Testis (tissue), 3 donors: ENCODE results near the gene RRP1. TPM values are rescaled to one million over a fixed set of nuclear protein-coding genes. Genes with fewer than 3 reads are reported as not detected.
"Not testable (repeated sequence)": the region's sequence is repeated elsewhere in the genome, so short reads cannot be mapped to it uniquely, and the experiment has no call there.

Experiments used
- DNase-seq: peaks from one replicate; pipeline ENCODE4 v3.0.0-alpha.2; 2019
- H3K27ac ChIP-seq, 2 donors: fragments of 200-600 bp; sonication (generic); one replicate each; pipeline ENCODE4 v1.5.1; 2019
- H3K27me3 ChIP-seq: fragments of 200-600 bp; sonication (generic); one replicate; pipeline ENCODE4 v1.5.1; 2019
- H3K36me3 ChIP-seq: fragments of 200-600 bp; sonication (generic); one replicate; pipeline ENCODE4 v1.5.1; 2017; ENCODE audit warnings: low read depth; ENCODE audit errors: missing control alignments
- H3K4me1 ChIP-seq: fragments of 200-600 bp; sonication (generic); one replicate; pipeline ENCODE4 v1.5.1; 2019
- H3K4me3 ChIP-seq, 2 donors: fragments of 200-600 bp; sonication (generic); one replicate each; pipeline ENCODE4 v1.5.1; 2017 to 2019
- H3K9me3 ChIP-seq: fragments of 200-600 bp; sonication (generic); one replicate; pipeline ENCODE4 v1.5.1; 2017
- POLR2A ChIP-seq: fragments of 450-650 bp; IDR thresholded peaks from one replicate; pipeline ENCODE4 v1.6.1; 2017; ENCODE audit warnings: antibody characterized with exemption, mild to moderate bottlenecking, moderate library complexity
- WGBS, 2 donors: methylation state at CpG; one replicate each; pipeline ENCODE4 v1.1.5; 2018; 5-methylcytosine and 5-hydroxymethylcytosine counted together
- intact Hi-C: fragments of 100-400 bp; cut with DNase I; formaldehyde crosslinking; loops from one replicate; pipeline ENCODE4 v1.15.1; 2023; ENCODE audit warnings: low total_unique reads
- polyA plus RNA-seq: library from polyadenylated mRNA; stranded (reverse); fragments of 350-450 nt; fragmentation: Illumina TruSeq; extraction: RNeasy Lipid Tissue Mini Kit (QIAGEN cat#74804); gene quantifications from one replicate; pipeline ENCODE4 v1.2.3, GENCODE V29; 2014; ENCODE audit warnings: low read depth, low replicate concordance; ENCODE audit not compliant: insufficient read depth
- total RNA-seq, 2 donors: library from RNA; depleted of rRNA; stranded (reverse); fragments of >200 nt; gene quantifications; one replicate each; pipeline ENCODE4 v1.2.3, GENCODE V29; 2016
- TF ChIP-seq, protein P1 (sequence below), 3 experiments: fragments of 450-650 bp in 2 of 3; fragments of 200-600 bp in 1 of 3; sonication (generic) in 1 of 3; IDR thresholded peaks; one replicate each; pipeline ENCODE4 v1.5.1; 2016 to 2019; ENCODE audit warnings: antibody characterized with exemption in 3 of 3, mild to moderate bottlenecking in 2 of 3, moderate library complexity in 1 of 3

The RRP1 gene
- total and polyA plus RNA-seq, 3 donors from 2014 or later: 21.1 to 40.2 (median 33.6) TPM

DNA sequence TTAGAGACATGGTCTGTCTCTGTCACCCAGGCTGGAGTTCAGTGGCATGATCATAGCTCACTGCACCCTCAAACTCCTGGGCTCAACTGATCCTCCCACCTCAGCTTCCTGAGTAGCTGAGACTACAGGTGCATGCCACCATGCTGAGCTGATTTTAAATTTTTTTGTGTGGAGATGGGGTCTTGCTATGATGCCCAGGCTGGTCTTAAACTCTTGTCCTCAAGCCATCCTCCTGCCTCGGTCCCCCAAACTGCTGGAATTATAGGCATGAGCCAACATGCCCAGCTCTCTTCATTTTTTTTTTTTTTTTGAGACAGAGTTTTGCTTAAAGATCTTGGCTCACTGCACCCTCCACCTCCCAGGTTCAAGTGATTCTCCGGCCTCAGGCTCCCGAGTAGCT is 50.9 kb downstream of the RRP1 start:
- 98 to 100% methylated on average over 3 of the region's 3 CpGs for WGBS, 2 donors
- H3K27ac ChIP-seq: no peak overlapping the region
- no peaks in the 10 kb centered on the region for H3K27me3 ChIP-seq
- TF ChIP-seq, protein P1, sequence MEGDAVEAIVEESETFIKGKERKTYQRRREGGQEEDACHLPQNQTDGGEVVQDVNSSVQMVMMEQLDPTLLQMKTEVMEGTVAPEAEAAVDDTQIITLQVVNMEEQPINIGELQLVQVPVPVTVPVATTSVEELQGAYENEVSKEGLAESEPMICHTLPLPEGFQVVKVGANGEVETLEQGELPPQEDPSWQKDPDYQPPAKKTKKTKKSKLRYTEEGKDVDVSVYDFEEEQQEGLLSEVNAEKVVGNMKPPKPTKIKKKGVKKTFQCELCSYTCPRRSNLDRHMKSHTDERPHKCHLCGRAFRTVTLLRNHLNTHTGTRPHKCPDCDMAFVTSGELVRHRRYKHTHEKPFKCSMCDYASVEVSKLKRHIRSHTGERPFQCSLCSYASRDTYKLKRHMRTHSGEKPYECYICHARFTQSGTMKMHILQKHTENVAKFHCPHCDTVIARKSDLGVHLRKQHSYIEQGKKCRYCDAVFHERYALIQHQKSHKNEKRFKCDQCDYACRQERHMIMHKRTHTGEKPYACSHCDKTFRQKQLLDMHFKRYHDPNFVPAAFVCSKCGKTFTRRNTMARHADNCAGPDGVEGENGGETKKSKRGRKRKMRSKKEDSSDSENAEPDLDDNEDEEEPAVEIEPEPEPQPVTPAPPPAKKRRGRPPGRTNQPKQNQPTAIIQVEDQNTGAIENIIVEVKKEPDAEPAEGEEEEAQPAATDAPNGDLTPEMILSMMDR (IDR thresholded peaks at IDR 0.05): no peak
- TF ChIP-seq POLR2A: no peak
- no peaks in the 10 kb centered on the region for H3K9me3 ChIP-seq
- H3K36me3 ChIP-seq: no peaks in the 10 kb centered on the region
- intact Hi-C loops: no loop called here
- no peak for DNase-seq
- no peaks in the 10 kb centered on the region for H3K4me1 ChIP-seq
- no peak overlapping the region for H3K4me3 ChIP-seq

DNA sequence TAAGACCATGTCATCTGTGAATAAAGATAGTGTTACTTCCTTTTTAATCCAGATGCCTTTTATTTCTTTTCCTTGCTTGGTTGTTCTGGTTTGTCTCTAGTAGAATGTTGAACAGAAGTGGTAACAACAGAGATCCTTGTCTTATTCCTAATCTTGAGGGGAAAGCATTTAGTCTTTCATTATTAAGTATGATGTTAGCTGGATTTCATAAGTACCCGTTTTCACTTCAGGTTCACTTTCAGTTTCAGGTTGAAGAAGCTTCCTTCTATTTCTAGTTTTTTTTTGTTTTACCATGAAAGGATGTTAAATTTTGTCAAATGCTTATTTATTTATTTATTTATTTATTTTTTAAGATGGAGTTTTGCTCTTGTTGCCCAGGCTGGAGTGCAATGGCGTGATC is 53.4 kb downstream of the RRP1 start:
- 85 to 89% methylated on average over 2 of the region's 2 CpGs for WGBS, 2 donors
- Histone ChIP-seq H3K27me3 (no peaks in the 10 kb centered on the region), H3K9me3 (no peaks in the 10 kb centered on the region), H3K36me3 (no peaks in the 10 kb centered on the region), H3K4me1 (no peaks in the 10 kb centered on the region), H3K4me3 (no peak overlapping the region), H3K27ac (no peak overlapping the region)
- intact Hi-C loops: no loop called here
- DNase-seq: no peak
- TF ChIP-seq, protein P1 (IDR thresholded peaks at IDR 0.05): no peak
- no peak for TF ChIP-seq POLR2A

DNA sequence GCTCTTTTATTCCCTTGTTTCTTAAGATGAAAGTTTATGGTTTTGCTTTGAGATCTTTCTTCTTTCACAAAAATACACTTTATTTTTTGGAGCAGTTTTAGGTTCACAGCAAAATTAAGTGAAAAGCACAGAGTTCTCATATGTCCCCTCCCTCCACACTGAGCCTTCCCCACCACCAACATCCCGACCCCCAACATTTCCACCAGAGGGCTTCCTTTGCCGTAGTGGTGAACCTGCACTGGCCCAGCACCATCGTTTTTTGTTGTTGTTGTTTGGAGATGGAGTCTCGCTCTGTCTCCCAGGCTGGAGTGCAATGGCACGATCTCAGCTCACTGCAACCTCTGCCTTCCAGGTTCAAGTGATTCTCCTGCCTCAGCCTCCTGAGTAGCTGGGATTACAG is 55.5 kb downstream of the RRP1 start:
- H3K27ac ChIP-seq, H3K9me3 ChIP-seq, intact Hi-C loops: not testable (repeated sequence)

DNA sequence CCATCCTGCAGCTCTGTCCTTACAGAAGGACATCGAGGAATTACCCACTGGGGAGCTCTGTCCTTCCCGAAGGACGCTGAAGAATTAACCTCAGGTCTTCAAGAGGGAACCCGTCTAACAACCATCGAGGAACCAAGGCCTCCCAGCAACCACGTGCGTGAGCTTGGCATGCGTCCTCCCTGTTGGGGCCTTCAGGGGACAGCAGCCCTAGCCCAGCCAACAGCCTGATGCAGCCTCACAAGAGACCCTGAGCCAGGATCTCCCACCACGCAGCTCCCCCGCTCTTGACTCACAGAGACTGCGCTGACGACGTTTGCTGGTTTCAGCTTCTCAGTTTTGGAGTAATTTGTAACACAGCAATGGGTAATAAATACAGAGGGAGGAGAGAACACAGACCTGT is 56.0 kb downstream of the RRP1 start:
- no peaks in the 10 kb centered on the region for H3K36me3 ChIP-seq
- intact Hi-C loops: no loop called here
- no peak for DNase-seq
- TF ChIP-seq POLR2A: no peak
- TF ChIP-seq, protein P1 (IDR thresholded peaks at IDR 0.05): no peak
- no peak overlapping the region for H3K27ac ChIP-seq
- no peaks in the 10 kb centered on the region for H3K9me3 ChIP-seq
- H3K4me1 ChIP-seq: no peaks in the 10 kb centered on the region
- WGBS, 2 donors: 89 to 91% methylated on average over 13 of the region's 13 CpGs
- no peaks in the 10 kb centered on the region for H3K27me3 ChIP-seq
- H3K4me3 ChIP-seq: no peak overlapping the region

More for the DNA sequence above, 55.5 kb downstream of the RRP1 start:
- not testable (repeated sequence) for H3K4me3 ChIP-seq, DNase-seq, H3K4me1 ChIP-seq, H3K36me3 ChIP-seq, H3K27me3 ChIP-seq
- 68 to 69% methylated on average over 5 of the region's 5 CpGs for WGBS, 2 donors

DNA sequence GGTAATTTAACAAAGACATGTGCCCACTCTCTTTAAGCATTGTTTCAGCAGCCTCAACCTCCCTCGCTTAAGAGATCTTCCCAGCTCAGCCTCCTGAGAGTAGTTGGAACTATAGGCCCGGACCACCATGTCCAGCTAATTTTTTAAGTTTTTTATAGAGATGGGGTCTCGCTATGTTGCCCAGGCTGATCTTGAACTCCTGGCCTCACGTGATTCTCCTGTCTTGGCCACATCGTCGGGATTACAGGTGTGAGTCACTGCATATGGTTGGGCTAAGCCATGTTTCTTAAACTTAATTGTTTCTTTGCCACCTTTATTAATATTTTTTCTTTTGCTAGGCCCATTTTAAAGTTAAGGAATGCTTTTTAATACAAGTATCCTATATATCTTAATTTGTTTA is 57.1 kb downstream of the RRP1 start:
- no peak overlapping the region for H3K27ac ChIP-seq
- no peaks in the 10 kb centered on the region for H3K27me3 ChIP-seq
- DNase-seq: no peak
- H3K4me3 ChIP-seq: no peak overlapping the region
- H3K4me1 ChIP-seq: no peaks in the 10 kb centered on the region
- no peaks in the 10 kb centered on the region for H3K36me3 ChIP-seq
- intact Hi-C loops: no loop called here
- no peaks in the 10 kb centered on the region for H3K9me3 ChIP-seq
- no peak for TF ChIP-seq POLR2A
- 97% methylated on average over 6 of the region's 6 CpGs for WGBS, 2 donors

DNA sequence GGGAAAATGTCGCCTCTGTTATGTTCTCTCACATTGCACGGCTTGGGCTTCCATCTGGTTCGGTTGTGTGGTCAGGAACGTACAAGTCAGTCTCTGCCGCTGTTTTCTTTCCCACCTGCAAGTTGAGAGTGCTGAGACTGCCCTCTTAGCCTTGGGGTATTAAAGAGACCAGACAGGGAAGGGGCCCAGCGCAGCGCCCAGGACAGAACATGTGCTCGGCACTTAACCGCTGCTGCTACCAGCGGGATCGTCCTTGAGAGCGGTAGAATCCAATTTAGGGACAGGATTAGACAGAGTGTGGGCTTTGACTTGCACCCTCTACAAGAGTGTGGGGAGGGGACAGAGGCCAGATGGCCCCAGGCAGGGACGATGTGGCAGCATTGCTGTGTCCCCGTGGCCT is 57.9 kb downstream of the RRP1 start:
- Histone ChIP-seq H3K36me3 (no peaks in the 10 kb centered on the region), H3K27me3 (no peaks in the 10 kb centered on the region), H3K4me1 (no peaks in the 10 kb centered on the region), H3K4me3 (no peak overlapping the region), H3K27ac (no peak overlapping the region), H3K9me3 (no peaks in the 10 kb centered on the region)
- 87 to 91% methylated on average over 14 of the region's 14 CpGs for WGBS, 2 donors
- intact Hi-C loops: no loop called here
- no peak for TF ChIP-seq POLR2A
- TF ChIP-seq, protein P1 (IDR thresholded peaks at IDR 0.05): no peak
- no peak for DNase-seq
